RWPE1 (cell line): ENCODE results near the gene TMEM253.

Source experiments
- CTCF ChIA-PET: fragments of 350-600 bp; sonication (Branson Sonifier 250); formaldehyde crosslinking; extraction: SDS; loops from one replicate; lab custom pipeline; 2021; lab: Yijun Ruan, JAX
- POLR2A ChIA-PET: fragments of 400-600 bp; formaldehyde crosslinking; extraction: SDS; loops from one replicate; lab custom pipeline; 2020; ENCODE audit warnings: antibody characterized with exemption; ENCODE audit not compliant: low non-redundant PET; lab: Yijun Ruan, JAX
- DNase-seq: peaks from one replicate; pipeline ENCODE4 v3.0.0; 2012; ENCODE audit warnings: low spot score
- H3K27ac ChIP-seq: fragments of 450-650 bp; 2 replicates; pipeline ENCODE4 v1.5.1; 2017
- CTCF ChIP-seq: fragments of 450-650 bp; conservative IDR thresholded peaks from 2 replicates; pipeline ENCODE4 v1.5.1; 2017; ENCODE audit warnings: low read depth, mild to moderate bottlenecking

The TMEM253 gene

GRCh38 chr14:21120686-21121085, 19.8 kb downstream of the TMEM253 start:
- ChIA-PET CTCF (interaction anchor here (0.6 kb wide), 1 partner anchor 263 kb away, joined by 3 read pairs; no protein-coding TSS in a partner anchor), POLR2A (no interaction called here)
- DNase-seq, result no peak
- no peak overlapping the region for H3K27ac ChIP-seq
- no peak for TF ChIP-seq CTCF

- TF ChIP-seq CTCF, result no peak
- CTCF ChIA-PET, result no interaction called here
These were observed 20.3 kb downstream of the TMEM253 start for GRCh38 chr14:21121122-21121521.

GRCh38 chr14:21123429-21123828, 22.6 kb downstream of the TMEM253 start:
- no peak overlapping the region for H3K27ac ChIP-seq
- no peak for DNase-seq
- ChIA-PET POLR2A (interaction anchor here (0.6 kb wide), 1 partner anchor 1784 kb away, joined by 3 read pairs; no protein-coding TSS in a partner anchor), CTCF (interaction anchor here (0.6 kb wide), 1 partner anchor 36 kb away, joined by 3 read pairs; no protein-coding TSS in a partner anchor)
- TF ChIP-seq CTCF, result no peak

More at GRCh38 chr14:21121122-21121521, 20.3 kb downstream of the TMEM253 start:
- no peak for DNase-seq
- H3K27ac ChIP-seq, result no peak overlapping the region
- POLR2A ChIA-PET, result no interaction called here

- no peak for DNase-seq
- CTCF ChIA-PET, result interaction anchor here (0.7 kb wide), 1 partner anchor 27 kb away, joined by 4 read pairs; no protein-coding TSS in a partner anchor
- no peak overlapping the region for H3K27ac ChIP-seq
- POLR2A ChIA-PET, result no interaction called here
- TF ChIP-seq CTCF, result no peak
These were observed 33.0 kb downstream of the TMEM253 start for GRCh38 chr14:21133901-21134300.

GRCh38 chr14:21136024-21136423, 35.2 kb downstream of the TMEM253 start:
- TF ChIP-seq CTCF, result peak; percentile 79
- ChIA-PET CTCF (interaction anchor here (0.6 to 1.2 kb wide), 6 partner anchors 10 to 1357 kb away, joined by 3 to 10 read pairs (median 3); no protein-coding TSS in a partner anchor), POLR2A (no interaction called here)
- peak; percentile 49 for DNase-seq
- H3K27ac ChIP-seq, result no peak overlapping the region

- TF ChIP-seq CTCF, result no peak
- no peak overlapping the region for H3K27ac ChIP-seq
- ChIA-PET POLR2A (no interaction called here), CTCF (no interaction called here)
- no peak for DNase-seq
These were observed 41.5 kb downstream of the TMEM253 start for GRCh38 chr14:21142357-21142756.
